OCI-M2 (cell line): ENCODE data around the gene RABGAP1L.
"Not testable (repeated sequence)": the region's sequence is repeated elsewhere in the genome, so short reads cannot be mapped to it uniquely, and the experiment has no call there.

Experiments used
- DNase-seq: peaks from one replicate; lab custom pipeline; 2025; ENCODE audit not compliant: unreplicated experiment; lab: John Stamatoyannopoulos, UW

The RABGAP1L gene

DNA sequence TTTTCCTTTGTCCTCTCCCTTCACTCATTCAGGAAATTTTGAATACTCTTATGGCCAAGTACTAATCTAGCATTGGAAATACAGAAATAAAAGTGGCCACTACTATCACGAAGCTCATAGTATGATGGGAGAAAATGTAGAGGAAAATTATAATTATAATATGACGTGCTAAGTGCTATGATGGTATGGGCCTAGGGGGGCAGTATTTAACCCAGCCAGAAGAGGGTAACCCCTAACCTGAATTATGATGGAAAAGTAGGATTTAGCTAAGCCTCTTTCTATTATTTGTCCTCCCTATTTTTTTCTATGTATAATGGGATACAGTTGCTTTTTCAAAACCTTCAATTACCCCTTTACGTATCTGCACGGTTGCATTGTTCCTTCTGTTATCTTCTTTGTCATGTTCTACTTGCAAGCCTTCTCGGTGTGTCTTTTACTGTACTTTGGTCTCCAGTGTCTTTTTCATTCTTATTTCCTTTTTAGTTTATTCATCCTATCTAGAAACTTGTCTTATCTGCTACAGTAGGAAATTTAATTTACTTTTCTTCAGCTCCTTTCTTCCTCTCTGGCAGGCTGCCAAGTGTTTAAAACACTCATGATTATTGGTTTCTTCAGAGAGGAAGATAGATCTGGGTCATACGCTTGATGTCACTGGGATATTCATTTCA is 199.6 kb downstream of the RABGAP1L start:
- DNase-seq: no peak

DNA sequence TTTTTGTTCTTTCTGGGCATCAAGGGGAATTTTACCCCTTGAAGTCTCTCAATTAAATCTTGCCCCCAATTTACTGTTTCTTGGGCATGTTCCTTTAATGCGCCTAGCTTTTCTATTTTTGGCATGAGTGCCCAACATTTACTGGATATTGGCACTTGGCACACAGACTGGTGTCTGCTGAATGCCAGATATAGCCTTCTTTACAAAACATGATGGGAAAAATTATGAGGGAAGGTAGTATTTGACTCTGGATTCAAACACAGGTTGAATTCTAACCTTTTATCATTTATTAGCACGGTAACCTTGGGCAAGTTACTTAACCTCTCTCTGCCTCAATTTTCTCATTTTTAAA is 200.1 kb downstream of the RABGAP1L start:
- no peak for DNase-seq

DNA sequence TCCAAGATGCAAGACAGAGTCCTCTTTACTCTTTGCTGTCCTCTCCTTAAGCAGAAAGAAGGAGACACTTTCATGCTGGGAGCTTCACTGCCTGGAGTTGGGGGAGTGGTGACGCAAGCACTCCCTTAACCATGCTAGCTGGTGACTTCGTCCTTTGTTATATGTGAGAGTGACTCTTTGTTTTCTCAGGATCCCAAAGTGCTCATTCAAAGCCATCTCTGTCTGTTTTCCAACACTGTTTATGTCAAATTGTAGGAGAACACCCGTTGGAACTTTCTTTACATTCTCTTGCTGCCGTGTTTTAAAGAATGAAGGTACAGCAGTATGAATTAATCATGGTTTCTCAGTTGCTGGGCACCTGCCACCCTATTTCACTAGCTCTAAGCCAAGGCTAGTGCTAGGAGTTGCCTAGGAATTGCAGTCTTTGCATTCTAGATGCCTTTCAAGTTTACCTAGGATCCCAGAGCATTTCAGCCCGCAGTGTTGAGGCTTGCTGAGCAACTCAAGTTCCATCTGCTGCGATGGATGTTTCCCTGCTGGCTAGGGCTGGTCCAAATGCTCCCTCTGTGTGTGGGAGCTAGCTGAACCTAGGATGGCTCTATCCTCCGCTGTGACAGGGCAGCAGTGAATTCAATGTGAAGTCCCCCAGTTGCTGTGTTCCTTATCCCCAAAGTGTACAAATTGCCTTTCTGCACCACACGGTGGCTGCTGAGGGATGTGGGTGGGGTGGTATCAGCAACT is 205.8 kb downstream of the RABGAP1L start:
- no peak for DNase-seq

DNA sequence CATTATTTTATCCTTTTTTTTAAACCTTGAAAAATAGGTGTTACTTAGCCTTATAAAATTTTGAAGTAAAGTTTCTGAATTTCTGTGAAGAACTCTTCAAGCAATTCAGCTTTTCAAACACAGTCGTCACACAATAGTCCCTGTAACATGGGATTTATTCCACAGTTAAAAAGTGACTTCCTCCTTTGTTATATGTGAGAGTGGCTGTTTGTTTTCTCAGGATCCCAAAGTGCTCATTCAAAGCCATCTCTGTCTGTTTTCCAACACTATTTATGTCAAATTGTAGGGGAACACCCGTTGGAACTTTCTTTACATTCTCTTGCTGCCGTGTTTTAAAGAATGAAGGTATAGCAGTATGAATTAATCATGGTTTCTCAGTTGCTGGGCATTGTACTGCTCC is 207.6 kb downstream of the RABGAP1L start:
- no peak for DNase-seq

DNA sequence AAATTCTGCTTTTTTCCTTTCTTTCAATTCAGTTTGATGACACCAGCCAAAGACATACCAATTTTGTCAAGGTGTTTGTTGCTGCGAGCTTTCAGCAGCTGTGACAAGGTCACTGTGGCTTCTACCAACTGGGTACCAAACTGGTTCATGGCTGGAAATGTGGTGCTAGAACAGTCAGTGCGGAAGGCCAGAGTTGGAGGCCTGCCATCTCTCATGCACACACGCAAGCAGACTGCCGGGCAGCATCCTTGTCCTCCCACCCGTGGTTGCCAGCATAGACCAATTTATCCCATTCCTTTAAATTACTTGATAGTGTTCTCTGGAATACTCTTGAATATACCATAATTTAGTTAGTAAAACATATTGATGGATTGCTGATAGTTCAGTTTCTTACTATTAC is 208.6 kb downstream of the RABGAP1L start:
- DNase-seq: no peak

DNA sequence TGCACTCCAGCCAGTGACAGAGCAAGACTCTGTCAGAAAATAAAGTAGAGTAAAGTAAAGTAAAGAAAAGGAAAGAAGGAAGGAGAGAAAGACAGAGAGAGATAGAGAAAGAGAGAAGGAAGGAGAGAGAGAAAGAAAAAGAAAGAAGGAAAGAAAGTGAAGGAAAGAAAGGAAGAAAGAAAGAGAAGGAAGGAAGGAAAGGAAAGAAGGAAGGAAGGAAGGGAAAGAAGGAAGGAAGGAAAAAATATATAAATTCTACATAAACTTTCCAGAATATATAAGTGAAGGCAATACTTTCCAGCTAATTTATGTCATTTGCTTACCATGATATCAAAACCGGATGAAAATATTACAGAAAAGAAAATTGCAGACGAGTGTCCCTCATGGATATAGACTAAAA is 216.7 kb downstream of the RABGAP1L start:
- DNase-seq: no peak

DNA sequence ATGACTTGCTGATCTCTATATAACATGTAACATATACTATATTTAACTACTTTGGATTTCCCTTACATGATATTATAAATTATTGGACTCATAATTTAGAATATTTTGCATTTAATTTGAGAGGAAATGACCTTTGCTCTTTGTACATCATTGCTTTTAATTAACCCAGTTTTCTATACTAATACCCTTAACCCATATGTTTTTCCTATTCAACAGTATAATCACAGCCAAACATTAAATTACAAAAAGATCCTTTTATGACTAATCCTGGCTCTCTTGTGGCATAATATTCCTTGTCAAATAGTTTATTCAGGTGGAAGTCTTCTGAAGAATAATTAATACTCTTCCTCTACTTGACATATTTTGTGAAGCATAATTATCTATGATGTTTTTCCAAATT is 232.4 kb downstream of the RABGAP1L start:
- DNase-seq: no peak

DNA sequence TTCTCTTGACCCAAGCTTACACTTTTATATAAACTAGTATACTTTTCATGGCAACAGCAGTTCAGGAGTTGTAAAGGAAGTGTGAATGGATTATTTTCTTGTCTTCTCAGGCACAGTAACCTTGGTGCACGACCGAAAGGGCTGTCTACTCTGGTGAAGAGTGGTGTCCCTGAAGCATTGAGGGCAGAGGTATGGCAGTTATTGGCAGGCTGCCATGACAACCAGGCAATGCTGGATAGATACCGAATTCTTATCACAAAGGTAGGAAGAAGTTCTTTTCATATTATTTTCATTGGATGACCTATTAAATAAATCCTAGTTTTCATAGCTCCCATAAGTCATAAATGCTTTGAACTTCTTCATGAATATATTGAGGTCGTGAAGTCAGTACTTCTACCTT is 234.6 kb downstream of the RABGAP1L start:
- DNase-seq: no peak

DNA sequence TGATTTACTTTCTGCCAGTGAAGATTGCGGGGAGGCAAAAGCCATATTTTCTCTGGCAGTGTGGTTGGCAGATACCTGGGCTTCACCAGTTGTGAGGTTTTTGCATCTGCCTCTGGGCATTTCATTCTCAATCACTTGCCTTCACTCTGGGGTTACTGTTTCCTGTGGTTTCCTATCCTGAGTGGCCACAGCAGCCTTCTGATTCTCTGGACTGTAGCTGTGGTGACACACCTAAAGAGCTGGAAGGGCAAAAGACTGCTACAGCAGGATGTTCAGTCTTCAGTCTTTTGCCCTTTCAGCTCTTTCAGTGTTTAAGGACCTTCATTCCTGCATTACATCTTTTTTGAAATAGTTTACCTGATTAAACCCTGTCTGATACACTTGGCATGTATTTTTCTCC is 237.9 kb downstream of the RABGAP1L start:
- no peak for DNase-seq

DNA sequence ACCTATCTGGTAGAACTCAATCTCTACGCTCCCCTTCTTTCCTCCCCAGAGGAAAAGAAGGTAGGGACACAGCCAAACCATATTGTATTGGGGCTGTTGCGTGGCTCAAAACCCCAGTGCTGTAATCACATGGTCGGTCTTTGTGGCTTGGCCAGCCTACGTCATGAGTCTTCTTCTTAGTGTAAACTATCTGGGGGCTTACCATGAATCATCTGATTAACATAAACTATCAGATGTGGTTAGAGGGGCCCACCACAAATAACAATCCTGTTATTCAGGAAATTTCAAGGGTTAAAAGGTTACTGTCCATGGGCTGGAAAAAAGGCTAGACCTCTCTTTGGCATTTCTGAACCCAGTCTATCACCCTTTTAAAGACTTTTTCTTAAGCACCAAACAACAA is 238.9 kb downstream of the RABGAP1L start:
- DNase-seq: no peak

DNA sequence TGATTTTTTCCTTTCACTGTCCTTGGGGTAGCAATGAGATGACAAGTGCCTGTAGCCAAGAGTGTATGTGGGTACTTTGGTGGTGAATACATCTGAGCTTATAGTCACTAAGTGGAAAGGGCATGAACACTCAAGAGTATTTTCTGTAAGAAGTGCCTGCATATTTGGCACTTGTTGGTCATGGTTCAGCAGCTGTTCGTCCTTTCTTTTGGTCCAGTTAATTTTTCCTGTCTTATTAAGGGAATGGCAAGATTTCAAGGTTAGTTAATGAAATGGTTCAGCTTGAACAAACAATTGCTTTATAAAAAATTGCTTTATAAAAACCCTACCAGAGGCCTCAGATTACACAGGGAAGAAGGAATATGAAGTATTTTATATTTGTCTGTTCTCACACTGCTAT is 239.9 kb downstream of the RABGAP1L start:
- DNase-seq: no peak

DNA sequence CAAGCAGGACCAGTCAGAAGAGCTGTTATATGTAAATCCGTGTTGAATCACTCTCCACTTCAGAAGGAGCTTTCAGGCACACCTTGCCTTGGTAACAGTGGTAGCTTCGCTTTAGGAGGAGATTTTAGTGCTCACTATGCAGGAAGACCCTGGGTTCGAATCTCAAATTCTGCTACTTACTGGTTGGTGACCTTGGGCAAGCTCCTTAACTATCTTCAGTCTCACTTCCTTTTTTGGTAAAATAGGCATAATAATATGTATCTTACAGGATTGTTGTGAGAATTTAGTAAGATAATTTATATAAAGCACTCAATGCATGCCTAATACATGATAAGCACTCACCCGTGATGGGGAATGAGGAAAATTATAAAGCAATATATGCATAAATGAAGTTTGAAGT is 241.8 kb downstream of the RABGAP1L start:
- DNase-seq: no peak

DNA sequence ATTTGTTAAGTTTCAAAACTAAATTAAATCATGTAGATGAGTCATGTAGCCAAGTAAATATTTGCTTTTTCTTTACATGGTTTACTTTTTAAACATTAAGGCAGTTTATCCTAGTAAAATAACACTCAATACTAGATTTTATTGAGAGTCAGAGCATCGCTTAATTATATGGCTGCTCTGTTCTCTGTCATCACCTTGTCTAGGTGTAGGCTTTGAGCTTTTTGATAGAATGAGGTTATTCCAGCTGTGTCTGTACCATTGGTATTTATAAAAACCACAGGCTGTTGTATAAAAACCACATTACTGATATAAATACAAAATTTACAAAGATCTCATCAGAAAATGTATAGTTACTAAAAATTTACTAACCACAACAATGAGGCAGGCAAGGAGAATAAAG is 245.9 kb downstream of the RABGAP1L start:
- no peak for DNase-seq

DNA sequence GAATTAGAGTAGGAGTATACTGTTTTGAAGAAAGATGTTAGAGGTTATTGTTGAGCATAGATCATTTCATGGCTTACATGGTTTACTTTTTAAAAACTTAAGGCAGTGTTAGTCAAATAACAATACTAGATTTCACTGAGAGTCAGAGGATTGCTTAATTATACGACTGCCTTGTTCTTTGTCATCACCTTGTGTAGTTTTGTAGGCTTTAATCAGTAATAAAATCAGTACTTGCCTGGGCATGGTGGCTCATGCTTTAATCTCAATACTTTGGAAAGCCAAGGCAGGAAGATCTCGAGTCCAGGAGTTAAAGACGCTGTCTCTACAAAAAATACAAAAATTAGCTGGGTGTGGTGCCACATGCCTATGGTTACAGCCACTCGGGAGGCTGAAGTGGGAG is 247.1 kb downstream of the RABGAP1L start:
- no peak for DNase-seq

DNA sequence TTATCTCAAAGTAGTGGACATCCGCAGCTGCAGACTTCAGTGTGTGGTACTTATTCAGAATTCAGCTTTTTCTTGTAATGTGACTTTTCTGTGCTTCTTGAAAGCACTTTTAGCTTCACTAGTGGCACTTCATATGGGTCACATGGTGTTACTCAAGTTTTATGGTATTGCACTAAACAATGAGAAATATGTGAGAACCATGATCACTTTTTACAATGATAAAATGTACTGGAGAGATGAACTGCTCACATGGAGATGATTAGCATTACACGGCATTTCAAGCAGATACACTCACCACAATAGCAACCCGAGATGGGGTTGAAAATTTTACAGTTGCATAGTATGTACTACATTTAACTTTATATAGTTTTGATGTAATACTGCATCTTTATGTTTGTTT is 248.3 kb downstream of the RABGAP1L start:
- DNase-seq: no peak

DNA sequence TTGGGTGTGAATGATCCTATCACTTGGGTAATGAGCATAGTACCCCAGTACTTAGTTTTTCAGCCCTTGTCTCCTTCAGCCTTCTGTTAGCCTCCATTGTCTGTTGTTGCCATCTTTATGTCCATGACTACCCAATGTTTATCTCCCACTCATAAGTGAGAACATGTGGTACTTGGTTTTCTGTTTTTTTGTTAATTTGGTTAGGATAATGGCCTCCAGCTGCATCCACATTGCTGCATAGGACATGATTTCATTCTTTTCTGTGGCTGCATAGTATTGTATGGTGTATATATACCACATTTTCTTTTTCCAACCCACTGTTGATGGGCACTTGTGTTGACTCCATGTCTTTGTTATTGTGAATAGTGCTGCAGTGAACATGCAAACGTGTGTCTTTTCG is 248.8 kb downstream of the RABGAP1L start:
- DNase-seq: no peak

DNA sequence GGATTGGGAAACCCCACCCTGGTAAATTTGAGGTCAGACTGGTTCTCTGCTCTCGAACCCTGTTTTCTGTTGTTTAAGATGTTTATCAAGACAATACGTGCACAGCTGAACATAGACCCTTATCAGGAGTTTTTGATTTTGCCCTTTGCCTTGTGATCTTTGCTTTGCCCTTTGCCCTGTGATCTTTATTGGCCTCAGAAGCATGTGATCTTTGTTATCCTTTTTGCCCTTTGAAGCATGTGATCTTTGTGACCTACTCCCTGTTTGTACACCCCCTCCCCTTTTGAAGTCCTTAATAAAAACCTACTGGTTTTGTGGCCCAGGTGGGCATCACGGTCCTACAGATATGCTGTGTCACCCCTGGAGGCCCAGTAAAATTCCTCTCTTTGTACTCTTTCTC is 250.5 kb downstream of the RABGAP1L start:
- DNase-seq: not testable (repeated sequence)

DNA sequence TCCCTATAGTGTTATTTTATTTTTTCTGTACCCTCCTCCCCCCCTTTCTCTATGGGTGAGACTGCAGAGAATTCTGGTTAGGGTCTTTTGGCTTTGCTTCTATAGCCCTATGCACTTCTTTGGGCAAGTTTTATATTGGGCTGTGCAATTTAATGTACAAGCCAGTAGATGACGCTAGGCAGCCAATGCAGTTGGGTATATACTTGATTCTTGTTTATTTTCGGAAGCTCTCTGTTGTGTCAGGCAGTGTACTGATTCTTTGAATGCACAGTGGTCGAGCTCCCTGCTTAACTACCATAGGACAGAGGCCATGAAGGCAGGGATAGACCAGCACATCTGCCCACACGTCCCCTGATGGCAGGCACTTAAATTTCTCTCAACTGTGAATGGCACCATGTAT is 254.3 kb downstream of the RABGAP1L start:
- DNase-seq: no peak

DNA sequence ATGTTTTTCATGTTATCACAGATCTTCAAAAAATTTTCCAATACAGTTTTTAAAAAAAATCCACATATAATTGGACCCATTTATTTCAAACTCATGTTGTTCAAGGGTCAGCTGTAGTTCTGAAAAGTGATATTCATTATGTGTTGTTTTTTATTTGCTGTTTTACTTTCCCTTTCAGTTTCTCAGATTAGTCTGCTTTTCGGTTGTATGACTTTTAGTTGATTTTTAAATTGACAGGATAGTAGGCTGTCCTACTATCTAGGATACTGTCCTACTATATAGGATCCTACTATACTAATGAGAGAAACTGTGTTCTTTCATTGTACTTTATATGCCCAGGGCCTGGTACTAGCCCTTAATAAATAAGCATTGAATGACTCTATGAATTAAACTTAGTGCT is 254.9 kb downstream of the RABGAP1L start:
- no peak for DNase-seq

DNA sequence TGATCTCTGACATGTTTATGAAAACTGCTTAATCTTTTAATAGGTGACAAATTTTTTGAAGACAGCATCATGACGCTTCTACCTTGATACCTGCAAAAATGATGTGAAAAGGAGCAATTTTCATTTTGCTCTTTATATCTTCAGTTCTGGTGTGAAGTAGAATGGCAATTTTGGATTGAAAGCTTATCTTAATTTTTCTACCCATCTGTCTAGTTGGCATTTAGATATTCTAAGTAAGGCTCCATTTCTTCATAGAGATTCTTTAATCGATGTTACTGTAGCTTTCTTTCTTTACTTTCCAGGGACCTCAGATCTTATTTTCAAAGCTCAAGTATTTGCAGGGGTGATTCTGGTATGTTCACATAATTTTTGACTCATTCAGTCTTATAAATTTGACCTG is 256.2 kb downstream of the RABGAP1L start:
- DNase-seq: no peak

DNA sequence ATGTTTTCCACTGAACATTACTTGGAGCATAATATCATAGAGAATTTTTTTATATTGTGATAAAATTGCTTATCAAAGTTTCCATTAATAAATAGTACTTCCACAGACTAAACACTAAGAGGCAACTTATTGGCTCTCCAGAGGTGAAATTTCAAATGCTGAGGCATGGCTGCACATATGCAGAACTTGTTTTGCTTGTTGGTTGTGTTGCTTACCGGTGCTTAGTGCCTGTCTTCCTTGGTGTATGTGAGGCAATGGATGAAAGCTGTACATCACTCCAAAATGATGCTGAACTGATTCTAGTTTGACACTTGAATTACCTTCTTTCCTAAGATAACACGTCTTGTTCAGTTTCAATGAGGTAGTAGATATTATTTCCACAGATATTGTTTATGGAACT is 258.6 kb downstream of the RABGAP1L start:
- DNase-seq: no peak

DNA sequence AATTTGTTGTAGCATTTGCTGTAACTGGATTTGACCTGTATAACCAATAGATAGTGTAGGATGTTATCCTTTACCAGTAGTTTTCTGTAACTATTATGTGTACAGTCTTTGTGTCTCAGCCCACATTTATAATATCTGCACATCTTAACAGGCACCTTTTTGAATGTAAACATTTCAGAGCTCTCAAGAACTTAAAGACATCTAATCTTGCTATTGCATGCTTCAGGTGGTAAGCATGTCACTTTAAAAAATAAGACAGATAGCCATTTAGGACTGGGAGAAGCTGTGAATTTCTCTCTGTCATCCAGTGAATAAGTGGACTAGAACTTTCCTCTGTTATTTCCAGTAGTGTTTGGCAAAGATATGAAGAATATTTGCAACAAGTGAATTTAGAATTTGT is 265.8 kb downstream of the RABGAP1L start:
- no peak for DNase-seq

DNA sequence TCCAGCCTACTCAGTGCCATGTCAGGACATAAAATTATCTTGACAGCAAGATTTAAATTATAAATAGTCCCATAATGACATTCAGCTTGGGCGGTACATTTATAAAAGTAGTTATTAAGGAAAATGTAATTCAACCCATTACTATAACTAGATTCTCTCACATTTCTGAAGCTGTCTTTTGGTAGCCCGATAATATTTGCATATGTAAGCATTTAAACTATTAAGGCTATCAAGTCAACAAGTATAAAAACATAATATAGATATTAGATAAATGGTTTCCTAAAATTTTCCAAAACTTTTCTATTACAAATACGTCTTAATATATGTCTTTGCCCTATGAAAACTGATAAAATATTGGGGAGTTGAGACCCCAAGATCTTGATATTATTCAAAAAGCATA is 266.8 kb downstream of the RABGAP1L start:
- no peak for DNase-seq
